Thyroid gland (tissue), 4 donors: ENCODE measurements around the gene ING5.

ENCODE experiments used
- CTCF ChIP-seq, 6 experiments: fragments of 200-600 bp in 3 of 6; fragments of 450-650 bp in 3 of 6; sonication (generic) in 3 of 6; IDR thresholded peaks; one replicate each; pipeline ENCODE4 v1.5.1; 2016 to 2019; ENCODE audit warnings: antibody characterized with exemption in 6 of 6, mild to moderate bottlenecking in 2 of 6, inconsistent platforms in 1 of 6, moderate library complexity in 1 of 6
- POLR2A ChIP-seq, 2 donors: fragments of 450-650 bp; IDR thresholded peaks; one replicate each; pipeline ENCODE4 v1.6.1; 2017; ENCODE audit warnings: antibody characterized with exemption in 2 of 2, mild to moderate bottlenecking in 2 of 2, moderate library complexity in 1 of 2

- TF ChIP-seq CTCF (IDR thresholded peaks at IDR 0.05) (no peak), POLR2A (IDR thresholded peaks at IDR 0.05) (no peak)
These were observed 21.1 kb downstream of the ING5 start for GRCh38 chr2:241722896-241723454.
